Loucy (cell line): ENCODE data around the gene CYSLTR2.

Experiments
- H2AFZ ChIP-seq: fragments of 200-600 bp; sonication (generic); 2 replicates; pipeline ENCODE4 v1.6.0; 2016; ENCODE audit warnings: antibody characterized with exemption, mild to moderate bottlenecking, low read length, moderate library complexity
- H3F3A ChIP-seq: fragments of 200-600 bp; 2 replicates; pipeline ENCODE4 v1.6.0; 2016; ENCODE audit warnings: antibody characterized with exemption, low read depth, mild to moderate bottlenecking
- H3K27me3 ChIP-seq: fragments of 200-600 bp; sonication (generic); 2 replicates; pipeline ENCODE4 v1.6.1; 2014; ENCODE audit warnings: low read length, mild to moderate bottlenecking; ENCODE audit not compliant: insufficient read depth, poor library complexity, severe bottlenecking
- H3K36me3 ChIP-seq: fragments of 200-600 bp; sonication (generic); 2 replicates; pipeline ENCODE4 v1.6.1; 2016; ENCODE audit warnings: low read length; ENCODE audit not compliant: insufficient read depth
- H3K4me1 ChIP-seq: fragments of 200-600 bp; sonication (generic); 2 replicates; pipeline ENCODE4 v1.5.1; 2014; ENCODE audit warnings: low read length, mild to moderate bottlenecking; ENCODE audit not compliant: insufficient read depth, poor library complexity, severe bottlenecking
- H3K4me2 ChIP-seq: fragments of 200-600 bp; sonication (generic); 2 replicates; pipeline ENCODE4 v1.6.0; 2014; ENCODE audit warnings: antibody characterized with exemption, low read length, low read depth, mild to moderate bottlenecking; ENCODE audit not compliant: poor library complexity, severe bottlenecking
- H3K4me3 ChIP-seq: fragments of 200-600 bp; sonication (generic); 2 replicates; pipeline ENCODE4 v1.5.1; 2014; ENCODE audit warnings: low read length, mild to moderate bottlenecking, mixed read lengths; ENCODE audit not compliant: poor library complexity, severe bottlenecking
- H3K79me2 ChIP-seq: fragments of 200-600 bp; sonication (generic); 2 replicates; pipeline ENCODE4 v1.6.1; 2014; ENCODE audit warnings: low read length; ENCODE audit not compliant: insufficient read depth
- H3K9ac ChIP-seq: fragments of 200-600 bp; sonication (generic); 2 replicates; pipeline ENCODE4 v1.6.0; 2014; ENCODE audit warnings: mild to moderate bottlenecking, low read depth, low read length, moderate library complexity; ENCODE audit not compliant: poor library complexity, severe bottlenecking
- H3K9me2 ChIP-seq: fragments of 200-600 bp; sonication (generic); replicated peaks from 2 replicates; pipeline ENCODE4 v1.6.1; 2016; ENCODE audit warnings: low read depth, low read length, mixed read lengths
- H3K9me3 ChIP-seq: fragments of 200-600 bp; sonication (generic); 2 replicates; pipeline ENCODE4 v1.6.1; 2014; ENCODE audit warnings: mild to moderate bottlenecking, antibody characterized with exemption, low read length, low read depth; ENCODE audit not compliant: insufficient read depth
- H4K20me1 ChIP-seq: fragments of 200-600 bp; sonication (generic); 2 replicates; pipeline ENCODE4 v1.6.0; 2014; ENCODE audit warnings: antibody characterized with exemption, low read length, mild to moderate bottlenecking; ENCODE audit not compliant: insufficient read depth, poor library complexity, severe bottlenecking
- CTCF ChIP-seq: fragments of 200-600 bp; sonication (generic); conservative IDR thresholded peaks from 2 replicates; pipeline ENCODE4 v1.5.1; 2014; ENCODE audit warnings: mild to moderate bottlenecking, antibody characterized with exemption, low read length
- EZH2phosphoT487 ChIP-seq: fragments of 200-600 bp; IDR thresholded peaks from 2 replicates; pipeline ENCODE4 v1.6.1; 2018; ENCODE audit warnings: antibody characterized with exemption, mild to moderate bottlenecking, moderate library complexity, borderline replicate concordance

CYSLTR2 gene, protein sequence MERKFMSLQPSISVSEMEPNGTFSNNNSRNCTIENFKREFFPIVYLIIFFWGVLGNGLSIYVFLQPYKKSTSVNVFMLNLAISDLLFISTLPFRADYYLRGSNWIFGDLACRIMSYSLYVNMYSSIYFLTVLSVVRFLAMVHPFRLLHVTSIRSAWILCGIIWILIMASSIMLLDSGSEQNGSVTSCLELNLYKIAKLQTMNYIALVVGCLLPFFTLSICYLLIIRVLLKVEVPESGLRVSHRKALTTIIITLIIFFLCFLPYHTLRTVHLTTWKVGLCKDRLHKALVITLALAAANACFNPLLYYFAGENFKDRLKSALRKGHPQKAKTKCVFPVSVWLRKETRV

GRCh38 chr13:48653472-48653939 lies at the start of gene CYSLTR2:
CYSLTR2 (plus strand) TSS chr13:48653929; CDS start chr13:48706818, 52,889 bp downstream.
- no peaks in the 10 kb centered on the region for H3K79me2 ChIP-seq
- no peaks in the 10 kb centered on the region for H3K9me3 ChIP-seq
- no peaks in the 10 kb centered on the region for H3K36me3 ChIP-seq
- peak within 1 kb of the TSS; percentile 13 for H3K4me2 ChIP-seq
- H4K20me1 ChIP-seq: no peaks in the 10 kb centered on the region
- no peak within 1 kb of the TSS for H3K4me3 ChIP-seq
- no peaks in the 10 kb centered on the region for H3F3A ChIP-seq
- TF ChIP-seq CTCF (no peak), EZH2phosphoT487 (no peak)
- H2AFZ ChIP-seq: peak within 1 kb of the TSS; percentile 75
- no peaks in the 10 kb centered on the region for H3K27me3 ChIP-seq
- peaks cover 8% of the 10 kb centered on the region for H3K4me1 ChIP-seq
- no peak within 1 kb of the TSS for H3K9ac ChIP-seq
- no peaks in the 10 kb centered on the region for H3K9me2 ChIP-seq

DNA sequence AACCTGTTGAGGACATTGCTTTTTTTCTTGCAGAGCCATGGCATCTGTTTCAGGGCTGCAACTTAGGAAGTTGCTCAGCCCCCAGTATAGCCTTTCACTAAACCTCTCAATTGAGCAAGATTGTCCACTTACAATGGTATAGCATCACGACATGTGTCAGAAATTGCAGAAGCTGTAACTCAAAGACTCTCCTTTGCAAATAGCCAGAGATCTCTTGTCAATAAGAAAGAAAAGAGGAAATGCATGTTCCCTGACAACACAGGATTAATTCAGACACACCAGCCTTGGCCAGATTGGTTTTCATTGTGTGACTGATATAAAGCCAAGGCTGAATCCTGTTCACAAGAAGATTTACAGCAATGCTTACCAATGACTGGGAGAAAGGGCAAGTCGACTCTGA lies 38.7 kb upstream of the CYSLTR2 start:
- Histone ChIP-seq H3K27me3 (no peaks in the 10 kb centered on the region), H3K4me2 (no peak overlapping the region), H3F3A (no peaks in the 10 kb centered on the region), H3K36me3 (no peaks in the 10 kb centered on the region), H3K9ac (no peak overlapping the region), H3K9me2 (no peaks in the 10 kb centered on the region; the same call in 1 of the 2 replicates), H4K20me1 (no peaks in the 10 kb centered on the region), H3K4me1 (no peaks in the 10 kb centered on the region), H3K79me2 (no peaks in the 10 kb centered on the region), H2AFZ (no peak overlapping the region), H3K9me3 (peaks cover 13% of the 10 kb centered on the region; the same call in 1 of the 2 replicates), H3K4me3 (no peak overlapping the region)
- TF ChIP-seq EZH2phosphoT487 (no peak), CTCF (no peak)

DNA sequence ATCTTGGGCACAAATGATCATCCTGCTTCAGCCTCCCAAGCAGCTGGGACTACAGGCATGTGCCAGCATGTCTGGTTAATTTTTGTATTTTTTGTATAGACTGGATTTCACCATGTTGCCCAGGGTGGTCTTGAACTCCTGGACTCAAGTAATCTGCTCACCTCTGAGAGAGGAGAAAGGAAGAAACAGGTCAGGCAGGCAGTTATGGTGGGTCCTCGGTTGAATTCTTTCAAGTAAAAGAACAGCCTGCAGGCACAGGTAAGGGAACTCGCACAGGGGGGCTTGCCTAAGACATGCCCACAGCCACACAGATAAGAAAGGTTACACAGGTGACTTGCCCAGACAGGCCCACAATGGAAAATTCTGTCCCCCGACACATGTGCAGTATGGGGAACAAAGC lies 34.8 kb upstream of the CYSLTR2 start:
- H3K9me3 ChIP-seq: peaks cover 14% of the 10 kb centered on the region

More for the DNA sequence above, 34.8 kb upstream of the CYSLTR2 start:
- Histone ChIP-seq H3K4me1 (no peaks in the 10 kb centered on the region), H3K9ac (no peak overlapping the region), H3K79me2 (no peaks in the 10 kb centered on the region), H3K9me2 (no peaks in the 10 kb centered on the region; the same call in 1 of the 2 replicates), H3K27me3 (no peaks in the 10 kb centered on the region), H3K36me3 (no peaks in the 10 kb centered on the region), H3K4me3 (no peak overlapping the region), H4K20me1 (no peaks in the 10 kb centered on the region), H3K4me2 (no peak overlapping the region), H2AFZ (no peak overlapping the region), H3F3A (no peaks in the 10 kb centered on the region)
- TF ChIP-seq CTCF: no peak
- no peak for TF ChIP-seq EZH2phosphoT487
